HTERT RPE-1 (cell line): Measurements from ENCODE around the gene CDH13.

Source experiments
- in situ Hi-C: fragments of 300-500 bp; cut with MboI; formaldehyde crosslinking; loops from 4 replicates; pipeline ENCODE4 v1.14.3; 2020; ENCODE audit warnings: low sequenced_read_pairs

The CDH13 gene

GRCh38 chr16:83837566-83837965, 1210.8 kb downstream of the CDH13 start:
- in situ Hi-C loops: no loop called here

DNA sequence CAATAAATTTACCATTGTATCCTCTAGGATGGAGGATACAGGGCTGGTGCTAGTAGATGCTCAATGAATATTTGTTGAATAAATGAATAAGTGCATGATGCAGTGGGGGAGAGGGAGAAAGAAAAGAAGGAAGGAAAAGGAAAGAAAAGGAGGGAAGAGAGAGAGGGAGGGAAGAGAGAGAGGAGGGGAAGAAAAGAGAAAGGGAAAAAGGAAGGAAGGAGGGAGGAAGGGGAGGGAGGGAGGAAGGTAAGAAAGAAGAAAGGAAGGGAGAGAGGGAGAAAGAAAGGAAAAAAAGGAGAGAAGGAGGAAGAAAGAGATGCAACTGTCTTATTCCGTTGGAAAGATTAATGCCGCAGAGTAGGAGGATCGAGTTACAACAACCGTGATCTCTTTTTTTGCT, 1211.4 kb downstream of the CDH13 start:
- in situ Hi-C loops: no loop called here

- in situ Hi-C loops: no loop called here
Observed at GRCh38 chr16:83839561-83839960, 1212.8 kb downstream of the CDH13 start.

DNA sequence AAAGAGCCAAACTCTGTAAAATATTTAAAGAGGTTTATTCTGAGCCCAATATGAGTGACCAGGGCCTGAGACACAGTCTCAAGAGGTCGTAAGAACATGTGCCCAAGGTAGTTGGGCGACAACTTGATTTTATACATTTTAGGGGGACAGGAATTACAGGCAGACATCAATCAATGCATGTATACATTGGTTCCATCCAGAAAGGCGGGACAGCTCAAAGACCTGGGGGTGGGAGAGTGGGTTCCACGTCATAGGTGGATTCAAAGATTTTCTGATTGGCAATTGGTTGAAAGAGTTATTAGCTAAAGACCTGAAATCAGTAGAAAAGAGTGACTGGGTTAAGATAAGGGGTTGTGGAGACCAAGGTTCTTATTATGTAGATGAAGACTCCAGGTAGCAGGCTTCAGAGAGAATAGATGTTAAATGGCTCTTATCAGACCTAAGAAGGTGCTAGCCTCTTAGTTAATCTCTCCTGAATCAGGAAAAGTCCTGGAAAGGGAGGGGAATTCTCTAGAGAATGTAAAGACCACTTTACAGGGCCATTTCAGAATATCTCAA, 1213.4 kb downstream of the CDH13 start:
- in situ Hi-C loops: no loop called here

DNA sequence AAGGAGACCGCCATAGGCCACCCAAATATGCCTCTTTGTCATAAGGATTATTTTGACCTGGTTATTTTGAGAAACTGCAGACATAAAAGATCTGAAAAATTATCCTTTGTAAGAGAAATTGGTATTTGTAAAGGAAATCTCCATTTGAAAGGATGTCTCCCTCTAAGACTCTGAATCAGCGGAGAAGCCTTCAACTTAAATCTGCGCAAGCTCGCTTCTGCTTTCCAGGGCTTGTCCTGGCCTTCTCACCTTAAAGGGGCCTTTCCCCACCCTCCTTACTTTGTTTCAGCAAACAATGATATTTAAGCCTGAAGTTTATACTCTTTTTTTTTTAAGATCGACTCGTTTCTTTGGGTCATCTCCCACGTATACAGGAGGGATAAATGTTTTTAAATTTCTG, 1215.5 kb downstream of the CDH13 start:
- in situ Hi-C loops: no loop called here

GRCh38 chr16:83842756-83843507, 1216.2 kb downstream of the CDH13 start:
- in situ Hi-C loops: no loop called here

- in situ Hi-C loops: no loop called here
Observed at GRCh38 chr16:83843657-83844056, 1216.9 kb downstream of the CDH13 start.

DNA sequence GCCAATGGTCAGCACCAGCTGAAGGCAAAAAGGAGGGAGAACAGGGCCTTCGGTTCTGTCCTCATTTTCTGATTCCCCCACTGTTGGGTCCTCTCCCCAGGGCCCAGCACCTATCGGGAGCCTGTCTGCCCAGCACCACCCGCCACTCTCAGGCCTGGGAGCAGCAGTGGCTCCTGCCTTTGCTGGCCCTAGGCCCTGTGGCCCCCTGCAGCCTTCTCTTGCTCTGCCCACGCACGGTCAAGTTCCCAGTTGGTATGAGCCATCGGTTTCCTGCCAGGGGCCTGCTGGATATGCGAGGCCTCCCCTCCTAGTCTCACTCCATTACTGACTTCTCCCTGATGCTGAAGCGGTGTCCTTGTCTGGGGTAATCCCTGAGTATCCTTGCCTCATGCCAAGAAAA, 1218.5 kb downstream of the CDH13 start:
- in situ Hi-C loops: no loop called here

DNA sequence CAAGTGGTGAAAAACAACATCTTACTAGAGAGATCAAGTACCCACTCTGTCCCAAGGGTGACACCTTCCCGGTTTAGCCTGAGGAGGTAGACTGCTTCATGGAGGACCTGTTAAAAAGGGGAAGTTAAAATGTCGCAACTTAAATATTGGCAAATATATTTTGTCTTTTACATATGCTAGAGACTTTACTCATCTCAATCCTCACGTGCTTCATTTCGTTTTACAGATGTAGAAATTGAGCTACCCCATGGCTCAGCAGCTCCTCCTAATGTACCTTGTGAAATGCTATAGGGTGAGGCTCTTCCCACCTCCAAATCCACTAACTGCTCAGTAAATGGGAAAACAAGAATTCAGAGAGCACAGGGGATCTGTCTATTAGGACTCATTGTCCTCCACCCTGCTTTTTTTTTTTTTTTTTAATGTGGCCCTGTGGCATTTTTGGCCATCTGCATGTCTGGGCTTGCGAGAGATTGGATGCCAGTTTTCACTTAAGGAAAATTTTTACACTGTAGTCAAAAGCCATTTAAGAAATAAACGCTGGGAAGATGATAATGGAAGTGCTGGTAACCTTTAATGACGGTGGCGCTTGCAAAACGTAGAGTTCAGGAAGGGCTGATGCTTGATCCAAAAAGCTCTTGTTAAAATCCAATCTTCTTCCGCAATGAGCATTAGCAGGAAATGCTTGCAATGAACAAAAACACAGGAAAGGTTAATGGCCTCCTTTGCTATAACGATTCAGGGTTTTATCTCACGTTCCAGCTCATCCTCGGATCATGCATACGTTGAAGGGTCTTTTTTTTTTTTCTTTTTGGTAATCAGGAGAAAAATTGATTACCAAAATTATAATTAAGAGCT, 1220.8 kb downstream of the CDH13 start:
- in situ Hi-C loops: no loop called here

DNA sequence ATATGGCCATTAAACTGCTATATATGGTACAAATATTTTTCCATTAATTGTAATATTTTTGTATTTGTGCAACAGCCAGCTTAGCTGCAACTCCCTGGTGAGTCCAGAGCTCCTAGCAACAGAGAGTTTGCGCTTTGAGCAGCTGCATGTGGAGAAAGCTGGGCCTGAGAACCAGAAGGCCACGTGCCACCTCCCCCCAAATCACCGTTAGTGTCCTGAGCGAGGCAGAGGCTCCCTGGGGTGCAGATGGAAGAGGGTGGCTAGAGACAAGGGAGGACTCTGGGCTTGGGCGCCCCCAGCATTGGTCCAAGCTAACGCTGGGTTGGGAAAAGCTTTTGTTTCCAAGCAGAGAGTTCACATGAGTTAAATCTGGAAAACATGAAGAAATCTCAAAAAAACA, 1222.7 kb downstream of the CDH13 start:
- in situ Hi-C loops: no loop called here
